ENCODE results near the gene SLC37A4.
A peak's percentile ranks its signal among the peaks of the same experiment; 100 is the strongest.
"Not testable (repeated sequence)": the region's sequence is repeated elsewhere in the genome, so short reads cannot be mapped to it uniquely, and the experiment has no call there.

The SLC37A4 gene

GRCh38 chr11:119041821-119042514 lies 11.3 kb upstream of the SLC37A4 start:
- DNase-seq (ENCODE audit: low read depth): no peak

- not testable (repeated sequence) for DNase-seq (ENCODE audit: low read depth)
Measured at GRCh38 chr11:119039471-119039870, 8.8 kb upstream of the SLC37A4 start.

GRCh38 chr11:119038884-119039283 lies 8.2 kb upstream of the SLC37A4 start:
- no peak for DNase-seq (ENCODE audit: low read depth)

- no peak for DNase-seq (ENCODE audit: low read depth)
Measured at GRCh38 chr11:119034813-119035212, 4.1 kb upstream of the SLC37A4 start.

GRCh38 chr11:119033421-119033820 lies 2.7 kb upstream of the SLC37A4 start:
- not testable (repeated sequence) for DNase-seq (ENCODE audit: low read depth)

GRCh38 chr11:119031912-119032280 lies 1.2 kb upstream of the SLC37A4 start:
- no peak for DNase-seq (ENCODE audit: low read depth)

- no peak for DNase-seq (ENCODE audit: low read depth)
Measured at GRCh38 chr11:119030029-119030328, 698 bp downstream of the SLC37A4 start.

GRCh38 chr11:119029340-119030028 lies 1.2 kb downstream of the SLC37A4 start:
- no peak for DNase-seq (ENCODE audit: low read depth)

GRCh38 chr11:119029069-119029339 lies 1.7 kb downstream of the SLC37A4 start:
- no peak for DNase-seq (ENCODE audit: low read depth)

GRCh38 chr11:119028346-119029068 lies 2.2 kb downstream of the SLC37A4 start:
- DNase-seq (ENCODE audit: low read depth): no peak

- no peak for DNase-seq (ENCODE audit: low read depth)
Measured at GRCh38 chr11:119027561-119028345, 2.9 kb downstream of the SLC37A4 start.

- no peak for DNase-seq (ENCODE audit: low read depth)
Measured at GRCh38 chr11:119026970-119027369, 3.7 kb downstream of the SLC37A4 start.

- DNase-seq (ENCODE audit: low read depth): no peak
Measured at GRCh38 chr11:119025978-119026766, 4.5 kb downstream of the SLC37A4 start.

- no peak for DNase-seq (ENCODE audit: low read depth)
Measured at GRCh38 chr11:119025541-119025940, 5.1 kb downstream of the SLC37A4 start.

GRCh38 chr11:119025099-119025473 lies 5.6 kb downstream of the SLC37A4 start:
- no peak for DNase-seq (ENCODE audit: low read depth)

GRCh38 chr11:119024430-119025098 lies 6.1 kb downstream of the SLC37A4 start:
- DNase-seq (ENCODE audit: low read depth): no peak

GRCh38 chr11:119023741-119024140 lies 6.9 kb downstream of the SLC37A4 start:
- DNase-seq (ENCODE audit: low read depth): no peak

GRCh38 chr11:119021631-119022030 lies 9.0 kb downstream of the SLC37A4 start:
- DNase-seq (ENCODE audit: low read depth): no peak

GRCh38 chr11:119019996-119020395 lies 10.7 kb downstream of the SLC37A4 start:
- DNase-seq (ENCODE audit: low read depth): no peak

- DNase-seq (ENCODE audit: low read depth): peak; percentile 85
Measured at GRCh38 chr11:119018074-119018938, 12.4 kb downstream of the SLC37A4 start, which contains the start of the genes RPS25 and TRAPPC4. Gene RPS25, minus strand, starts transcription at chr11:119018343. Its CDS starts 59 bp downstream, at chr11:119018284. Gene TRAPPC4, plus strand, starts transcription at chr11:119018766. Its CDS starts 30 bp downstream, at chr11:119018796.

Measured in GM04503 (cell line).